ENCODE results near the gene UPB1. TPM values are rescaled to one million over a fixed set of nuclear protein-coding genes. Genes with fewer than 3 reads are reported as not detected.
"Not testable (repeated sequence)": the region's sequence is repeated elsewhere in the genome, so short reads cannot be mapped to it uniquely, and the experiment has no call there.

Gene UPB1
- total RNA-seq, 1 experiment from 2014 or later, result not detected

- no TSS peak for BruUV-seq (replicated peaks)
These were observed 6.1 kb upstream of the UPB1 start for GRCh38 chr22:24489011-24489410.

GRCh38 chr22:24489434-24489833 lies 5.7 kb upstream of the UPB1 start:
- H3K4me3 Mint-ChIP-seq (ENCODE audit: unreplicated experiment); CTCF ChIA-PET; H3K9me3 Mint-ChIP-seq (ENCODE audit: unreplicated experiment); H3K36me3 Mint-ChIP-seq (ENCODE audit: insufficient read depth, unreplicated experiment); H3K27ac Mint-ChIP-seq (ENCODE audit: low read depth, unreplicated experiment); DNase-seq (ENCODE audit: unreplicated experiment); POLR2A ChIA-PET; H3K27me3 Mint-ChIP-seq (ENCODE audit: insufficient read depth, unreplicated experiment); intact Hi-C loops (cut with micrococcal nuclease); BruUV-seq (replicated peaks): not testable (repeated sequence)
- peaks cover 12% of the 10 kb centered on the region for H3K4me1 Mint-ChIP-seq (ENCODE audit: insufficient read depth, unreplicated experiment)

More at GRCh38 chr22:24489011-24489410, 6.1 kb upstream of the UPB1 start:
- no peak overlapping the region for H3K27ac Mint-ChIP-seq (ENCODE audit: low read depth, unreplicated experiment)
- intact Hi-C loops (cut with micrococcal nuclease), result no loop called here
- H3K9me3 Mint-ChIP-seq (ENCODE audit: unreplicated experiment), result no peaks in the 10 kb centered on the region
- CTCF ChIA-PET, result no interaction called here
- H3K27me3 Mint-ChIP-seq (ENCODE audit: insufficient read depth, unreplicated experiment), result no peaks in the 10 kb centered on the region
- TF ChIP-seq CTCF (IDR thresholded peaks at IDR 0.05; ENCODE audit: unreplicated experiment), result no peak
- H3K36me3 Mint-ChIP-seq (ENCODE audit: insufficient read depth, unreplicated experiment), result no peaks in the 10 kb centered on the region
- H3K4me3 Mint-ChIP-seq (ENCODE audit: unreplicated experiment), result no peak overlapping the region
- peaks cover 15% of the 10 kb centered on the region for H3K4me1 Mint-ChIP-seq (ENCODE audit: insufficient read depth, unreplicated experiment)
- POLR2A ChIA-PET, result no interaction called here
- no peak for DNase-seq (ENCODE audit: unreplicated experiment)

GRCh38 chr22:24492391-24492790 lies 2.7 kb upstream of the UPB1 start:
- DNase-seq (ENCODE audit: unreplicated experiment), result no peak
- POLR2A ChIA-PET, result no interaction called here
- Mint-ChIP-seq H3K4me1 (ENCODE audit: insufficient read depth, unreplicated experiment) (no peaks in the 10 kb centered on the region), H3K27ac (ENCODE audit: low read depth, unreplicated experiment) (no peak overlapping the region), H3K9me3 (ENCODE audit: unreplicated experiment) (no peaks in the 10 kb centered on the region), H3K4me3 (ENCODE audit: unreplicated experiment) (no peak overlapping the region), H3K27me3 (ENCODE audit: insufficient read depth, unreplicated experiment) (no peaks in the 10 kb centered on the region), H3K36me3 (ENCODE audit: insufficient read depth, unreplicated experiment) (no peaks in the 10 kb centered on the region)
- no TSS peak for BruUV-seq (replicated peaks)
- intact Hi-C loops (cut with micrococcal nuclease), result no loop called here
- no peak for TF ChIP-seq CTCF (IDR thresholded peaks at IDR 0.05; ENCODE audit: unreplicated experiment)
- CTCF ChIA-PET, result no interaction called here

- H3K27me3 Mint-ChIP-seq (ENCODE audit: insufficient read depth, unreplicated experiment), result no peaks in the 10 kb centered on the region
- H3K4me3 Mint-ChIP-seq (ENCODE audit: unreplicated experiment), result no peak overlapping the region
- CTCF ChIA-PET, result no interaction called here
- intact Hi-C loops (cut with micrococcal nuclease), result no loop called here
- no TSS peak for BruUV-seq (replicated peaks)
- H3K36me3 Mint-ChIP-seq (ENCODE audit: insufficient read depth, unreplicated experiment), result no peaks in the 10 kb centered on the region
- POLR2A ChIA-PET, result interaction anchor here (1.1 kb wide), 1 partner anchor 10 kb away, joined by 3 read pairs; no protein-coding TSS in a partner anchor
- DNase-seq (ENCODE audit: unreplicated experiment), result no peak
- no peaks in the 10 kb centered on the region for H3K4me1 Mint-ChIP-seq (ENCODE audit: insufficient read depth, unreplicated experiment)
- no peaks in the 10 kb centered on the region for H3K9me3 Mint-ChIP-seq (ENCODE audit: unreplicated experiment)
- no peak overlapping the region for H3K27ac Mint-ChIP-seq (ENCODE audit: low read depth, unreplicated experiment)
- TF ChIP-seq CTCF (IDR thresholded peaks at IDR 0.05; ENCODE audit: unreplicated experiment), result no peak
These were observed 985 bp upstream of the UPB1 start for GRCh38 chr22:24494167-24494527.

GRCh38 chr22:24495365-24495675 lies 188 bp downstream of the UPB1 start:
- CTCF ChIA-PET, result no interaction called here
- no peak overlapping the region for H3K27ac Mint-ChIP-seq (ENCODE audit: low read depth, unreplicated experiment)
- DNase-seq (ENCODE audit: unreplicated experiment), result no peak
- POLR2A ChIA-PET, result no interaction called here
- H3K9me3 Mint-ChIP-seq (ENCODE audit: unreplicated experiment), result no peaks in the 10 kb centered on the region
- intact Hi-C loops (cut with micrococcal nuclease), result no loop called here
- H3K27me3 Mint-ChIP-seq (ENCODE audit: insufficient read depth, unreplicated experiment), result no peaks in the 10 kb centered on the region
- no TSS peak for BruUV-seq (replicated peaks)
- H3K4me1 Mint-ChIP-seq (ENCODE audit: insufficient read depth, unreplicated experiment), result no peaks in the 10 kb centered on the region
- no peaks in the 10 kb centered on the region for H3K36me3 Mint-ChIP-seq (ENCODE audit: insufficient read depth, unreplicated experiment)
- TF ChIP-seq CTCF (IDR thresholded peaks at IDR 0.05; ENCODE audit: unreplicated experiment), result no peak
- no peak overlapping the region for H3K4me3 Mint-ChIP-seq (ENCODE audit: unreplicated experiment)
